Osteocyte (in vitro differentiated cells): Measurements from ENCODE around the gene CNTFR. TPM values are rescaled to one million over a fixed set of nuclear protein-coding genes. Genes with fewer than 3 reads are reported as not detected.
A peak's percentile ranks its signal among the peaks of the same experiment; 100 is the strongest.

Experiments used
- DNase-seq: peaks from one replicate; pipeline ENCODE4 v3.0.0; 2021; ENCODE audit warnings: mixed read lengths; ENCODE audit not compliant: unreplicated experiment; ENCODE audit errors: extremely low spot score
- H3K27ac Mint-ChIP-seq: one replicate; pipeline ENCODE4 v1.8.0; 2021; ENCODE audit warnings: mild to moderate bottlenecking, mixed read lengths; ENCODE audit not compliant: unreplicated experiment
- H3K27me3 Mint-ChIP-seq: one replicate; pipeline ENCODE4 v1.8.0; 2021; ENCODE audit warnings: mixed read lengths; ENCODE audit not compliant: unreplicated experiment
- H3K36me3 Mint-ChIP-seq: one replicate; pipeline ENCODE4 v1.8.0; 2021; ENCODE audit warnings: mixed read lengths; ENCODE audit not compliant: unreplicated experiment
- H3K4me1 Mint-ChIP-seq: one replicate; pipeline ENCODE4 v1.8.0; 2021; ENCODE audit warnings: mixed read lengths; ENCODE audit not compliant: unreplicated experiment
- H3K4me3 Mint-ChIP-seq: one replicate; pipeline ENCODE4 v1.8.0; 2021; ENCODE audit warnings: mild to moderate bottlenecking, moderate library complexity, mixed read lengths; ENCODE audit not compliant: unreplicated experiment
- H3K9me3 Mint-ChIP-seq: one replicate; pipeline ENCODE4 v1.8.0; 2021; ENCODE audit warnings: mixed read lengths; ENCODE audit not compliant: unreplicated experiment
- total RNA-seq: library from RNA; stranded (reverse); gene quantifications from 2 replicates; pipeline ENCODE4 v1.2.1, GENCODE V29; 2021
- TF ChIP-seq, protein P1 (sequence below): fragments of 200-600 bp; sonication (generic); IDR thresholded peaks from 2 replicates; pipeline ENCODE4 v1.5.0; 2021; ENCODE audit warnings: antibody characterized with exemption, mild to moderate bottlenecking, moderate library complexity

CNTFR gene
- total RNA-seq, 1 donor from 2014 or later = not detected

DNA sequence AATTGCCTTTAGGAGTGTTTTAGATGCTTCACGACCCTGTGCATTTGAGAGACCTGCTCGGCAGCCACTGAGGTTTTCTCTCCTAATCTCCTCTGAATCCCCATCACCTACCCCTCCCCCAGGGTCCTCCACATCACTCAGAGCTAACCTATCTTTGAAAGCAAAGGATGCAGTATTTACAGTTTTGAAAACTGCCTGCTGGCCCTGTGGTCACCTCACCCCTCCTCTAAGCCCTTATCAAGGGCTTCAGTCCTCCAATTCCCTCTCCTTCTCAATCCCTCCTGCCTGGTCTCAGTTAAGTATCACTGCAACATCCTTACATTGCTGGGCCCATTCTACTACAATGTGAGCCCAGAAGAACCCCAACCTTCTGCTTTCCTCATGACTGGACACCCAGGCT is 17.8 kb upstream of the CNTFR start:
- H3K9me3 Mint-ChIP-seq = no peaks in the 10 kb centered on the region
- peaks cover 11% of the 10 kb centered on the region for H3K27me3 Mint-ChIP-seq
- H3K4me1 Mint-ChIP-seq = peaks cover 12% of the 10 kb centered on the region
- H3K27ac Mint-ChIP-seq = no peak overlapping the region
- no peak for DNase-seq
- TF ChIP-seq, protein P1, sequence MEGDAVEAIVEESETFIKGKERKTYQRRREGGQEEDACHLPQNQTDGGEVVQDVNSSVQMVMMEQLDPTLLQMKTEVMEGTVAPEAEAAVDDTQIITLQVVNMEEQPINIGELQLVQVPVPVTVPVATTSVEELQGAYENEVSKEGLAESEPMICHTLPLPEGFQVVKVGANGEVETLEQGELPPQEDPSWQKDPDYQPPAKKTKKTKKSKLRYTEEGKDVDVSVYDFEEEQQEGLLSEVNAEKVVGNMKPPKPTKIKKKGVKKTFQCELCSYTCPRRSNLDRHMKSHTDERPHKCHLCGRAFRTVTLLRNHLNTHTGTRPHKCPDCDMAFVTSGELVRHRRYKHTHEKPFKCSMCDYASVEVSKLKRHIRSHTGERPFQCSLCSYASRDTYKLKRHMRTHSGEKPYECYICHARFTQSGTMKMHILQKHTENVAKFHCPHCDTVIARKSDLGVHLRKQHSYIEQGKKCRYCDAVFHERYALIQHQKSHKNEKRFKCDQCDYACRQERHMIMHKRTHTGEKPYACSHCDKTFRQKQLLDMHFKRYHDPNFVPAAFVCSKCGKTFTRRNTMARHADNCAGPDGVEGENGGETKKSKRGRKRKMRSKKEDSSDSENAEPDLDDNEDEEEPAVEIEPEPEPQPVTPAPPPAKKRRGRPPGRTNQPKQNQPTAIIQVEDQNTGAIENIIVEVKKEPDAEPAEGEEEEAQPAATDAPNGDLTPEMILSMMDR = no peak
- H3K4me3 Mint-ChIP-seq = no peak overlapping the region
- no peaks in the 10 kb centered on the region for H3K36me3 Mint-ChIP-seq

DNA sequence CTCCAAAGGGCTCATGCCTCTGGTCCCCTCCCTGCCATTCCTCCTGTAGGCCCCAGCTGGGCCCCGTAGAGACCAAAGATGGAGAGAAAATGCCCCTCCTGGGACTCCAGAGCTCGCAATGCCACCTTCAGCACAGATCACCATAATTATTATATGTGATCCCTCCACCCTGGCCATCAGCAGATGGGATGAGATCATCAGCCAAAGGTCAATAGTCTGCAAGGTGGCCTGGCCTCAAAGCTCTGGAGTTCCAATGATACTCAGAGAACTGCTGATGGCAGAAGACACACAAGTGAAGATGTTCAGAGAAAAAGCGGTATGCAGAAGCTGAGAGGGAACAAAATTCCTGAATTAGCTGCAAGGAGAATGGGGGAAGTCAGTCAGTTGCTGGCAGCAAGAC is 17.4 kb upstream of the CNTFR start:
- Mint-ChIP-seq H3K27me3 (peaks cover 11% of the 10 kb centered on the region), H3K4me3 (no peak overlapping the region), H3K9me3 (no peaks in the 10 kb centered on the region)

DNA sequence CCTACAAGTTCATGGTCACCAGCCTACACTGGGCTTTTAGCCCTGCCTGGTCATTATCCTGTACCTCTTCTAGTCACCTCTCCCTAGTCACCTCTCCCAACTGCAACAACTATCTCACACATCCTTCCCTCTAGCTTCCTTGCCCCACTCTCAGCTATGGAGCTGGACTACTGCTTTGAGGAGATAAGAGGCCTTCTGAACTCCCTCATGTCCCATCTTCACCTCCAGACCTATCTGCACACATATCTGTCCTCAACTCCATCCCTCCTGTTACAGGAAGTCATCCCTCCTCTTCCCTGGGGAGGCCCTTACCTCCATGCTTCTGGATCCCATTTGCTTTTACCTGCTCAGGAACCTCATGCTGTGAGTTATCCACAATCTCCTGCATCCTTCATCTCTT is 16.7 kb upstream of the CNTFR start:
- Mint-ChIP-seq H3K9me3 (no peaks in the 10 kb centered on the region), H3K36me3 (no peaks in the 10 kb centered on the region), H3K4me3 (no peak overlapping the region), H3K4me1 (peaks cover 2% of the 10 kb centered on the region), H3K27ac (no peak overlapping the region), H3K27me3 (peaks cover 15% of the 10 kb centered on the region)
- TF ChIP-seq, protein P1 = no peak
- no peak for DNase-seq

More for the DNA sequence above, 17.4 kb upstream of the CNTFR start:
- no peak overlapping the region for H3K27ac Mint-ChIP-seq
- H3K4me1 Mint-ChIP-seq = peaks cover 8% of the 10 kb centered on the region
- H3K36me3 Mint-ChIP-seq = no peaks in the 10 kb centered on the region
- no peak for DNase-seq
- TF ChIP-seq, protein P1 = no peak

DNA sequence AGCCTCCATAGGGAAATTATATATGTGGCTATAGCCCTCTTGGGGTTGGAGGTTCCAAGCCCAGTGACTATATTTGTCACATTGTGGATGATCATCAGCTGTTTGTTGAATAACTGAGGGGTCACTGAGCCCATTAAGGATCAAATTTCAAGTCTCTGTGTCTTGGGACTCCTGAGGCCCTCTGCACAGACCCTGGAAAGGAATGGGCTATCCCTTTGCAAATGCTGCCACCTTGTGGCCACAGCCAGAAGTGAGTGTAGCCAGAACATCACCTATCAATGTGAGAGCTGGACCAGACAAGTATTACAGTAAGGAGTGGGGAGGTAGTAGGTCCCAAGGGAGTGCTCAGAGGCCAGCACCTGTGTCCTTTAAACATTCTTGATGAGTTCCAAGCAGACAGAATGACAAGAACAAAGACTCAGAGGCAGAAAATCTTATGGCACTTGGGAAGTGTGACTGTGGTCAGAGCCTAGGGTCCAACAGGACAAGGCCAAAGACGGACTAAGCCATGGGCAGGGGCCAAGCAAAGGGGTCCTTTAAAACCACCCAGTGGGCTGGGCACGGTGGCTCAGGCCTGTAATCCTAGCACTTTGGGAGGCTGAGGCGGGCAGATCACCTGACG is 14.2 kb upstream of the CNTFR start:
- Mint-ChIP-seq H3K4me3 (no peak overlapping the region), H3K27me3 (peaks cover 25% of the 10 kb centered on the region), H3K9me3 (no peaks in the 10 kb centered on the region), H3K27ac (no peak overlapping the region), H3K36me3 (no peaks in the 10 kb centered on the region), H3K4me1 (no peaks in the 10 kb centered on the region)
- DNase-seq = peak; percentile 92
- TF ChIP-seq, protein P1 = peak; percentile 97

DNA sequence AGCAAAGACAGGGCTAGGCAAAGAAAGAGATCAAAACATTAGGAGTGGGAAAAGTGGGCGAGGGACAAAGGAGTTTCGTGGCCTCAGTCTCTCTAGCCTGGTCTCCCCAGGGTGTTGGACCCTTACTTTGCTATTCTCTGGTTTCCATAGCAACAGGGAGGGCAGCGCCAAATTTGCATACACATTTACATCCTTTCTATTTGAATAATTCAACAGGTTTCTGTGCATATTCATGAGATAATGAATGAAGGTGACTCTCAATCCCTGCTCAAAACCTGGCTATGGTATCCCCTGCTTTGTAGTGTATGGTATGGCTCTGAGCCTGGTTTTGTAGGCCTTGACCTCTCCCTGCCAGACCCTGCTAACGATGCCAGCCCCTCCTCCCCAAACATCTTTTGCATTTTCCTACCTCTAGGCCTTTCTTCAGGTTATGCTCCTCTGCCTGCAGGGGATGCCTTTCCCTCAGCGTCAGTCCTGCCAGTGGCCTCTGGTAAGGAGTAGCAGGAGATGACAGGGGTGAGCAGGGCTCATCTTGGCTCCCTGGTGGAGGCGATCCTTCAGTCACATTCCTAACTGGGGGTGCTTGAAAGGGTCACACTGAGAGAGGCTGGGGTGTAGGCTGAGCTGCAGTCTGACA is 12.5 kb upstream of the CNTFR start:
- Mint-ChIP-seq H3K9me3 (no peaks in the 10 kb centered on the region), H3K4me1 (no peaks in the 10 kb centered on the region), H3K27ac (no peak overlapping the region), H3K36me3 (no peaks in the 10 kb centered on the region), H3K4me3 (no peak overlapping the region), H3K27me3 (peaks cover 34% of the 10 kb centered on the region)
- DNase-seq = no peak
- TF ChIP-seq, protein P1 = no peak
